GM12891 (cell line): Measurements from ENCODE around the gene SLC34A1.

Experiments
- POLR2AphosphoS5 ChIP-seq: IDR thresholded peaks from 2 replicates; pipeline ENCODE4 v1.6.1; 2011; ENCODE audit warnings: low read depth, low read length, control low read depth
- TAF1 ChIP-seq: IDR thresholded peaks from 2 replicates; pipeline ENCODE4 v1.6.1; 2011; ENCODE audit warnings: low read depth, low read length, control low read depth

DNA sequence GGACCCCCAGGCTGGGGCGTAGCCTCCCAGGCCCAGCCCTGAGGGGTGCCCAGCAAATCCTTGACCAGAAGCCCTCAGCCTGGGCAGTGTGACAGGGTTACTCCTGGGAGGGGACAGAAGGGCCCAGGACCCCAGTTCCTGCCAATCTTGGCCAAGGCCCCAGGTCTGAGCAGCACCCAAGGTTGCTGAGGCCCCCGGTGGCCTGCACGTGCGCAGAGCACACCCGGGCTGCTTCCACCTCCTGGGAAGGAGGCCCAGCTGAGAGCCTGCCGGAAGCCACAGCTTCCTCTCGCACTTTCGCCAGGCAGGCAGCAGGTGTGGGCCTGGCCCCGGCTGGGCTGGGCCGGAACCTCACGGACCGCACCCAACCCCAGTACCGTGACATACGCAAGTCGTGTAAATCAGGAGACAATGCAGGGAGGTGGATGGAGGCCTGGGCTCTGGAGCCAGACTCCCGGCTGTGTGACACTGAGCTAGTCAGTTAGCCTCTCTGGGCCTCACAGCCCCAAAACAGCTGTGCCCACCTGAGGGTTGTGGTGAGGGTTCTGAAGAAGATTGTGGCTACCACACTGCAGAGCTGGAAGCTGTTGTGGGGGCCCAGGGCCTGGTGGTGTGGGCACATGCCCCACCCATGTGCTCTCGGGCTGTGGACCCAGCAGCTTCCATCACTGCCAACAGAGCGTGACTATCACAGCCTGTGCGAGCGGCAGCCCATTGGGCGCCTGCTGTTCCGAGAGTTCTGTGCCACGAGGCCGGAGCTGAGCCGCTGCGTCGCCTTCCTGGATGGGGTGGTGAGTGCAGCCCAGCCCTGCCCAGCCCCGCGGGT, 47.3 kb downstream of the SLC34A1 start:
- TF ChIP-seq POLR2AphosphoS5 = peak; percentile 60
- no peak for TF ChIP-seq TAF1
